ENCODE measurements around the gene FRAT1. TPM values are rescaled to one million over a fixed set of nuclear protein-coding genes. Genes with fewer than 3 reads are reported as not detected.
A peak's percentile ranks its signal among the peaks of the same experiment; 100 is the strongest.

The FRAT1 gene
- polyA plus RNA-seq, 1 of the 3 experiments (the other 2 are of a cell fraction): 1.8 TPM

DNA sequence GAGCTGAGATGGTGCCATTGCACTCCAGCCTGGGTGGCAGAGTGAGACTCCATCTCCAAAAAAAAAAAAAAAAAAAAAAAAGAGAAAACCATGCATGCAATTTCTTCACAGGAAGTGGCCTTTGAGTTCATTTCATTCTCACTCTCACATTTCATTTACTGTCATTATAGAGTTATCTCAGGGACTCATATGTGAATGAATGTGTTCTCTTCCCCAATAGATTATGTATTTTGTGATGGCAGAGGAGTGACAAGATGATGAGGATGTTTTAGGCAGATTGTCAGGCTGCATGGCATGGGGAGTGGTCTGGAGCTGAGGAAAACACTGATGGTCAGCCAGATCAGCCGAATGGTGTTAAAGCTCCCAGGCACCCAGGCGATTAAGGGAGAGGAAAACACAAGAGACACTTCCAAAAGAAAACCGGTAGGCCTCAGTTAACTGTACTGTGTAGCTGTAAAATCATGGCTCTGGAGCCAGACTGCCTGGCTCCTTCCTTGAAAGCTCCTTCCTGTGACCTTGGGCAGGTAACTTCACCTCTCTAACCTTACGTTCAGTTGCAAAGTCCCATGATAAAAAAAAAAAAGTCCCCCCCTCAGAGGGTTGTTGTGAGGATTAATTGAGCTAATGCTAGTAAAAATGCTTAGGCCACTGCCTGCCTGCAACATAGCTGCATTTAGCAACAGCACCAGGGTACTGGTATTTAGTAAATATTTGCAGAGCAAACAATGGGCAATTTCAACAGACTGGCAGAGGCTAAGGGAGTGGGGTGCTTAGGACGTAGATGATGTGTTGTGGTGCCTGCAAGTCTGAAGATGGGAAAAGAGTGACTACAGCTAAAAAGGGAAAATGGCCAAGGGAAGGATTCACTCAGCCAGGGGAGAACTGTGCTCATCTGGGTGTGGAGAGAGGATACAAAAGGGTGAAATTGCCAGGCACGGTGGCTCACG lies 8.6 kb downstream of the FRAT1 start:
- CTCF ChIA-PET: interaction anchor here (0.9 to 1.5 kb wide), 3 partner anchors 21 to 73 kb away, joined by 3 to 6 read pairs (median 4); partner anchors contain the start of gene RRP12

DNA sequence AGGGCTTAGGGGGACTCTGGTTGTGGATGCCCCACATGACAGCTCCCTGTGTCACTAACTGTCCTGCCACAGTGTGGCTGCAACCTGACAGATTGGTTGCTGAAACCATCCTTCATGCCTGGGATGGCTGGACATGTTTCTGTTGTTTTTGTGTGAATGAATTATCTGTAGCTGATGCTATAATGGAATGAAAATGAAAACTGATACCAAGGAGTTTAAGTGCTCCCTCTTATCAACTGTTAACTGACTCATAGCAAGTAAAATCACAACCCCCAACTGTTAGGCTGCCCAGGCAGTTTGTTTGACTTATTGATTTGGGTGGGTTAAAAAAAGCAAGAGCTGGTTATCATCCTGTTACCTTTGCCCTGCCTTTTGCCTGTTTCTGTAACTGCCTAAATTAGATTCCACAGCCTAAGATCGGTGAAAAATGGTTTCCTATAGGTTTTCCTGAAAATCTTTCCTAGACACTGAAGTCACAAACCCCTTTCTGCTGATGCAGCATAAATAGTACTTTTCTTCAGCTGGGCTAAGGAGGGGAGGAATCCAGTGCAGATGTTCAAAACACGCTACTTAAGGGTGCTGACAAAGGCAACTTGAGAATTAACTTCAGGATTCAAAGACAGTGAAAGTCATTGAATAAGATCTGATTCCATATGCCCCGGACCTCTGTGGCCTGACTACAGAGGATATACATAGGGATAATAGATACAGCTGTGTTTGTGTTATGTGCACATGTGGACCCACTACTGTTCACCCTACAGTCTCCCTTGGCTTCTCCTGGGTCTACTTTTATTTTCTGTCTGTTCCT lies 9.8 kb downstream of the FRAT1 start:
- WGBS (ENCODE audit: low lambda C conversion rate): 80% methylated on average over 3 of the region's 3 CpGs
- Histone ChIP-seq H3K4me3 (ENCODE audit: low read depth in 2 of 2, low read length in 1 of 2) (no peak overlapping the region), H3K79me2 (ENCODE audit: insufficient read depth) (no peaks in the 10 kb centered on the region; the same call in 1 of the 2 replicates), H3K4me2 (no peak overlapping the region), H3K9ac (no peak overlapping the region), H3K36me3 (replicated peaks in 1 of 2; ENCODE audit: control insufficient read depth in 1 of 2, insufficient read depth in 2 of 2, low read length in 1 of 2) (no peaks in the 10 kb centered on the region), H3K27ac (ENCODE audit: low read depth in 2 of 2, low read length in 1 of 2) (no peak overlapping the region), H3K9me2 (no peaks in the 10 kb centered on the region), H2AFZ (ENCODE audit: low read depth) (no peak overlapping the region), H4K20me1 (ENCODE audit: insufficient read depth) (peaks cover 7% of the 10 kb centered on the region; the same call in 1 of the 2 replicates), H3K27me3 (ENCODE audit: insufficient read depth) (no peaks in the 10 kb centered on the region), H3K4me1 (ENCODE audit: control insufficient read depth in 1 of 2, insufficient read depth in 2 of 2, low read depth in 1 of 2, low read length in 1 of 2) (peaks cover 0 to 18% of the 10 kb centered on the region in 2 experiments; a peak in 1 of 4 replicates), H3K9me3 (no peaks in the 10 kb centered on the region), H3F3A (replicated peaks; ENCODE audit: insufficient read depth) (no peaks in the 10 kb centered on the region)
- TF ChIP-seq YY1 (IDR thresholded peaks at IDR 0.05; ENCODE audit: low read depth) (no peak), EZH2phosphoT487 (IDR thresholded peaks at IDR 0.05; ENCODE audit: borderline replicate concordance, low read depth) (no peak), RFX5 (IDR thresholded peaks at IDR 0.05; ENCODE audit: low read length) (no peak), FOSL2 (IDR thresholded peaks at IDR 0.05; ENCODE audit: borderline replicate concordance, low read depth) (peak; percentile 5; the same call in 1 of the 2 replicates)
- TF ChIP-seq, protein P1, sequence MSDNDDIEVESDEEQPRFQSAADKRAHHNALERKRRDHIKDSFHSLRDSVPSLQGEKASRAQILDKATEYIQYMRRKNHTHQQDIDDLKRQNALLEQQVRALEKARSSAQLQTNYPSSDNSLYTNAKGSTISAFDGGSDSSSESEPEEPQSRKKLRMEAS (IDR thresholded peaks at IDR 0.05; ENCODE audit: low read depth): no peak
- TF ChIP-seq, protein P2, sequence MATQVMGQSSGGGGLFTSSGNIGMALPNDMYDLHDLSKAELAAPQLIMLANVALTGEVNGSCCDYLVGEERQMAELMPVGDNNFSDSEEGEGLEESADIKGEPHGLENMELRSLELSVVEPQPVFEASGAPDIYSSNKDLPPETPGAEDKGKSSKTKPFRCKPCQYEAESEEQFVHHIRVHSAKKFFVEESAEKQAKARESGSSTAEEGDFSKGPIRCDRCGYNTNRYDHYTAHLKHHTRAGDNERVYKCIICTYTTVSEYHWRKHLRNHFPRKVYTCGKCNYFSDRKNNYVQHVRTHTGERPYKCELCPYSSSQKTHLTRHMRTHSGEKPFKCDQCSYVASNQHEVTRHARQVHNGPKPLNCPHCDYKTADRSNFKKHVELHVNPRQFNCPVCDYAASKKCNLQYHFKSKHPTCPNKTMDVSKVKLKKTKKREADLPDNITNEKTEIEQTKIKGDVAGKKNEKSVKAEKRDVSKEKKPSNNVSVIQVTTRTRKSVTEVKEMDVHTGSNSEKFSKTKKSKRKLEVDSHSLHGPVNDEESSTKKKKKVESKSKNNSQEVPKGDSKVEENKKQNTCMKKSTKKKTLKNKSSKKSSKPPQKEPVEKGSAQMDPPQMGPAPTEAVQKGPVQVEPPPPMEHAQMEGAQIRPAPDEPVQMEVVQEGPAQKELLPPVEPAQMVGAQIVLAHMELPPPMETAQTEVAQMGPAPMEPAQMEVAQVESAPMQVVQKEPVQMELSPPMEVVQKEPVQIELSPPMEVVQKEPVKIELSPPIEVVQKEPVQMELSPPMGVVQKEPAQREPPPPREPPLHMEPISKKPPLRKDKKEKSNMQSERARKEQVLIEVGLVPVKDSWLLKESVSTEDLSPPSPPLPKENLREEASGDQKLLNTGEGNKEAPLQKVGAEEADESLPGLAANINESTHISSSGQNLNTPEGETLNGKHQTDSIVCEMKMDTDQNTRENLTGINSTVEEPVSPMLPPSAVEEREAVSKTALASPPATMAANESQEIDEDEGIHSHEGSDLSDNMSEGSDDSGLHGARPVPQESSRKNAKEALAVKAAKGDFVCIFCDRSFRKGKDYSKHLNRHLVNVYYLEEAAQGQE (IDR thresholded peaks at IDR 0.05; ENCODE audit: low read depth, low read length): no peak
- DNase-seq: no peak
- CTCF ChIA-PET: interaction anchor here (1.0 to 1.5 kb wide), 3 partner anchors 9 to 72 kb away, joined by 4 to 6 read pairs (median 5); partner anchors contain the start of gene RRP12
- POLR2A ChIA-PET: no interaction called here

More for the DNA sequence above, 8.6 kb downstream of the FRAT1 start:
- Histone ChIP-seq H3K9me3 (no peaks in the 10 kb centered on the region), H3K27ac (ENCODE audit: low read depth in 2 of 2, low read length in 1 of 2) (no peak overlapping the region), H3K4me2 (no peak overlapping the region), H3F3A (replicated peaks; ENCODE audit: insufficient read depth) (no peaks in the 10 kb centered on the region), H3K9ac (no peak overlapping the region), H2AFZ (ENCODE audit: low read depth) (no peak overlapping the region), H3K4me1 (ENCODE audit: control insufficient read depth in 1 of 2, insufficient read depth in 2 of 2, low read depth in 1 of 2, low read length in 1 of 2) (peaks cover 0 to 7% of the 10 kb centered on the region in 2 experiments; a peak in 1 of 4 replicates), H3K4me3 (ENCODE audit: low read depth in 2 of 2, low read length in 1 of 2) (no peak overlapping the region), H3K9me2 (no peaks in the 10 kb centered on the region), H3K79me2 (ENCODE audit: insufficient read depth) (no peaks in the 10 kb centered on the region; the same call in 1 of the 2 replicates), H3K27me3 (ENCODE audit: insufficient read depth) (no peaks in the 10 kb centered on the region), H3K36me3 (replicated peaks in 1 of 2; ENCODE audit: control insufficient read depth in 1 of 2, insufficient read depth in 2 of 2, low read length in 1 of 2) (no peaks in the 10 kb centered on the region), H4K20me1 (ENCODE audit: insufficient read depth) (peaks cover 7% of the 10 kb centered on the region; the same call in 1 of the 2 replicates)
- POLR2A ChIA-PET: interaction anchor here (0.7 kb wide), 1 partner anchor 9 kb away, joined by 3 read pairs; the partner anchor contains the start of gene FRAT1
- no peak for TF ChIP-seq MEF2A (IDR thresholded peaks at IDR 0.05; ENCODE audit: borderline replicate concordance, low read depth)
- TF ChIP-seq RAD21 (IDR thresholded peaks at IDR 0.05; ENCODE audit: low read length): no peak
- no peak for TF ChIP-seq EZH2phosphoT487 (IDR thresholded peaks at IDR 0.05; ENCODE audit: borderline replicate concordance, low read depth)
- no peak for TF ChIP-seq CHD2 (IDR thresholded peaks at IDR 0.05; ENCODE audit: low read length, partially characterized antibody)
- no peak for TF ChIP-seq SMC3 (IDR thresholded peaks at IDR 0.05; ENCODE audit: low read depth, low read length)
- 74% methylated on average over 7 of the region's 7 CpGs for WGBS (ENCODE audit: low lambda C conversion rate)
- DNase-seq: no peak

All from SK-N-SH (cell line).